Right lobe of liver (tissue), 6 donors: Measurements from ENCODE around the gene ZBTB18. TPM values are rescaled to one million over a fixed set of nuclear protein-coding genes. Genes with fewer than 3 reads are reported as not detected.
A peak's percentile ranks its signal among the peaks of the same experiment; 100 is the strongest.
"Not testable (repeated sequence)": the region's sequence is repeated elsewhere in the genome, so short reads cannot be mapped to it uniquely, and the experiment has no call there.

ENCODE experiments used
- ATAC-seq, 4 donors: fragments of 200-7000 bp; cut with Tn5 transposase; one replicate each; pipeline ENCODE4 v1.9.1; 2020; ENCODE audit warnings: mild to moderate bottlenecking in 4 of 4, moderate library complexity in 4 of 4
- DNase-seq, 3 donors: peaks; one replicate each; pipeline ENCODE4 v3.0.0-alpha.2; 2020
- H3K27ac ChIP-seq, 3 donors: fragments of 200-600 bp; one replicate each; pipeline ENCODE4 v1.8.0; 2022
- H3K27me3 ChIP-seq, 2 donors: fragments of 200-600 bp; one replicate each; pipeline ENCODE4 v1.8.0; 2022
- H3K36me3 ChIP-seq, 4 donors: fragments of 200-600 bp; sonication (generic) in 1 of 4; one replicate each; pipeline versions ENCODE4 v1.5.1 to v1.8.0; 2017 to 2022; ENCODE audit warnings: control low read depth in 1 of 4
- H3K4me1 ChIP-seq, 4 donors: fragments of 200-600 bp; sonication (generic) in 1 of 4; one replicate each; pipeline versions ENCODE4 v1.5.1 to v1.8.0; 2017 to 2022; ENCODE audit warnings: control low read depth in 1 of 4
- H3K4me3 ChIP-seq, 3 donors: fragments of 200-600 bp; one replicate each; pipeline ENCODE4 v1.8.0; 2022
- H3K9me3 ChIP-seq, 4 donors: fragments of 200-600 bp; sonication (generic) in 1 of 4; one replicate each; pipeline versions ENCODE4 v1.5.1 to v1.8.0; 2017 to 2022; ENCODE audit warnings: control low read depth in 1 of 4
- POLR2A ChIP-seq: fragments of 450-650 bp; IDR thresholded peaks from one replicate; pipeline ENCODE4 v1.6.1; 2017; ENCODE audit warnings: antibody characterized with exemption, mild to moderate bottlenecking
- WGBS: methylation state at CpG from one replicate; pipeline ENCODE4 v1.1.6; 2018; ENCODE audit warnings: low coverage, low lambda C conversion rate; ENCODE audit not compliant: insufficient coverage; ENCODE audit errors: missing lambda C conversion rate; 5-methylcytosine and 5-hydroxymethylcytosine counted together
- intact Hi-C, 2 donors: fragments of 100-400 bp; cut with DNase I; formaldehyde crosslinking; loops; one replicate each; pipeline versions ENCODE4 v1.11.2 to v1.14.1; 2022
- total RNA-seq, 6 experiments: library from RNA; depleted of rRNA in 2 of 6; stranded (reverse); fragments of >200 nt in 2 of 6; fragmentation: NEBNext Ultra II Directional in 3 of 6; extraction: Animal tissue kit (Norgen Biotek cat#: 25700) in 3 of 6; gene quantifications; one replicate each; pipeline versions ENCODE4 v1.1.0 to v1.2.4, GENCODE V29; 2016 to 2023
- TF ChIP-seq, protein P1 (sequence below), 4 donors: fragments of 200-600 bp in 3 of 4; fragments of 450-650 bp in 1 of 4; IDR thresholded peaks; one replicate each; pipeline versions ENCODE4 v1.5.1 to v1.8.0; 2016 to 2022; ENCODE audit warnings: antibody characterized with exemption in 4 of 4, mild to moderate bottlenecking in 2 of 4
- donor health status: DM: no; HTN: yes; CAD: no.
- donor health status: DM: no; HTN: no; CAD: no.
- donor health status: DM: no; HTN: no; CAD: no.
- donor health status: DM: no; HTN: yes; CAD: no.
- donor health status: DM: no; HTN: yes; CAD: no.

ZBTB18 gene
- total RNA-seq, 6 experiments from 2014 or later, result 9.0 to 16.1 (median 10.0) TPM

DNA sequence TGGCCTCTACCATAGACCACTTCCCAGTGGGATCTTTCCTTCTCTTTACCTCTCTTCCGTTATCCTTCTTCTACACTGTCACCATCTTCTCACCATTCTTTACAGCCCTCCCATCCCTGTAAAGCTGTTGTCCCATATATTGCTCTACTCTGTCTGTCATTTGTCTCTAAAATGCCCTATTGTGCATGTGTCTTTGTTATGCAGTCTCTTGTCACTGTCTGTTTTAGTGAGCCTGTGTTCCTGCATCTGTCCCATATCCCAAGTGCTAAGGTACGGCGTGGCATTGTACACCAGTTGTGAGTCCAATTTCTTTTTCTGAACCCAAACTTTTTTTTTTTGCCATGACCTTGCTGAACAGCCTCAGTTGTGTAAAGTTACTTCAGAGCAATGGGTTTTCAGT lies 8.8 kb upstream of the ZBTB18 start:
- intact Hi-C loops, result no loop called here
- Histone ChIP-seq H3K9me3 (no peaks in the 10 kb centered on the region), H3K4me3 (no peak overlapping the region), H3K36me3 (no peaks in the 10 kb centered on the region), H3K4me1 (peaks cover 0 to 4% (median 0%) of the 10 kb centered on the region in 4 donors), H3K27ac (no peak overlapping the region), H3K27me3 (no peaks in the 10 kb centered on the region)
- 86% methylated on average over 3 of the region's 3 CpGs for WGBS
- no peak for ATAC-seq
- no peak for DNase-seq
- no peak for TF ChIP-seq POLR2A
- TF ChIP-seq, protein P1, sequence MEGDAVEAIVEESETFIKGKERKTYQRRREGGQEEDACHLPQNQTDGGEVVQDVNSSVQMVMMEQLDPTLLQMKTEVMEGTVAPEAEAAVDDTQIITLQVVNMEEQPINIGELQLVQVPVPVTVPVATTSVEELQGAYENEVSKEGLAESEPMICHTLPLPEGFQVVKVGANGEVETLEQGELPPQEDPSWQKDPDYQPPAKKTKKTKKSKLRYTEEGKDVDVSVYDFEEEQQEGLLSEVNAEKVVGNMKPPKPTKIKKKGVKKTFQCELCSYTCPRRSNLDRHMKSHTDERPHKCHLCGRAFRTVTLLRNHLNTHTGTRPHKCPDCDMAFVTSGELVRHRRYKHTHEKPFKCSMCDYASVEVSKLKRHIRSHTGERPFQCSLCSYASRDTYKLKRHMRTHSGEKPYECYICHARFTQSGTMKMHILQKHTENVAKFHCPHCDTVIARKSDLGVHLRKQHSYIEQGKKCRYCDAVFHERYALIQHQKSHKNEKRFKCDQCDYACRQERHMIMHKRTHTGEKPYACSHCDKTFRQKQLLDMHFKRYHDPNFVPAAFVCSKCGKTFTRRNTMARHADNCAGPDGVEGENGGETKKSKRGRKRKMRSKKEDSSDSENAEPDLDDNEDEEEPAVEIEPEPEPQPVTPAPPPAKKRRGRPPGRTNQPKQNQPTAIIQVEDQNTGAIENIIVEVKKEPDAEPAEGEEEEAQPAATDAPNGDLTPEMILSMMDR (IDR thresholded peaks at IDR 0.05), result no peak

DNA sequence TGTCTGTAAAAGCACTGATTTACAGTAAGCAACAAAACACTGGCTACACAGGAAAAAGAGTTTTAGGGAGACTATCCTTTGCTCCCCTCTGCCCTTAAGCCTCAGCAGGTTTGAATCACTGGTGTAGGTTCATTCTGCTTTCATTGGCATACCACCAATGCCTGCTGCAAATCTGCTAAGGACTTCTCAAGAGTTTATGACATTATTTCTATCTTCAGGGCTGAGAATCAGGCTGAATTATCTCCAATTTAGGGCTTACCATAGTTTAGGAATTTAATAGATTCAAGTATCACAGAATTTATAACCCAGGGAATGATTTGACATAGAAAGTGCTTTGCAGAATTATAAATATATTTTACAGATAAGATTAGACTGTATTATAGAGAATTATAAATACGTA lies 6.7 kb upstream of the ZBTB18 start:
- TF ChIP-seq POLR2A, result no peak
- TF ChIP-seq, protein P1 (IDR thresholded peaks at IDR 0.05), result no peak
- ATAC-seq, result no peak
- H3K4me3 ChIP-seq, result no peak overlapping the region
- no peak overlapping the region for H3K27ac ChIP-seq
- H3K4me1 ChIP-seq, result peaks cover 0 to 4% (median 0%) of the 10 kb centered on the region in 4 donors
- DNase-seq, result no peak
- no peaks in the 10 kb centered on the region for H3K36me3 ChIP-seq
- no peaks in the 10 kb centered on the region for H3K9me3 ChIP-seq
- intact Hi-C loops, result no loop called here
- H3K27me3 ChIP-seq, result no peaks in the 10 kb centered on the region
- WGBS, result 100% methylated on average over 1 of the region's 1 CpG

DNA sequence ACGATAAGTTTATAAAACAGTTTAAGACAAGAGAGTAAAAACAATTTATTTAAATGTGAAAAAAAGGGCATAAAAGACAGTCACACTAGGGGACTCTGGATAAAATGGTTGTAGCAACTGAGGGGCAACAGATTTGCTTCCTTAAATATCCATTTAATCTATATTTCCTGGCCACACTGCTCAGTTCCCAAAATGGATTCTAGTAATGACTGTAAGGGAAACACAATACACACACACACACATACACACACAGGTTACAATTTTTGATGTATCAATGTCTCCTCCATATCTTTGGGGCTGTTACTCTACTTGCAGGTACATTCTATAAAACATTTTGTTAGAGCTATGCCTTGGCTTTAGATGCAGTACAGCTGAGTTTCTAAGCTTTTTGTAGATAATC lies 4.8 kb upstream of the ZBTB18 start:
- H3K9me3 ChIP-seq, DNase-seq, ATAC-seq, intact Hi-C loops, H3K36me3 ChIP-seq, H3K27me3 ChIP-seq: not testable (repeated sequence)
- H3K27ac ChIP-seq, result peak overlapping the region in 2 of 3 donors; percentile 99 to 100
- peaks cover 0 to 15% (median 2%) of the 10 kb centered on the region in 4 donors for H3K4me1 ChIP-seq
- 89% methylated on average over 1 of the region's 1 CpG for WGBS
- H3K4me3 ChIP-seq, result peak overlapping the region in 1 of 3 donors; percentile 66

GRCh38 chr1:244046907-244047611 lies 4.0 kb upstream of the ZBTB18 start:
- peak; percentile 20 to 49 (median 27) for ATAC-seq
- Histone ChIP-seq H3K27me3 (no peaks in the 10 kb centered on the region), H3K9me3 (no peaks in the 10 kb centered on the region), H3K36me3 (no peaks in the 10 kb centered on the region), H3K4me1 (peaks cover 0 to 18% (median 6%) of the 10 kb centered on the region in 4 donors), H3K4me3 (peak overlapping the region; percentile 66 to 78 (median 76)), H3K27ac (peak overlapping the region; percentile 98 to 100 (median 99))
- WGBS, result 3% methylated on average over 13 of the region's 13 CpGs
- TF ChIP-seq POLR2A, result no peak
- TF ChIP-seq, protein P1 (IDR thresholded peaks at IDR 0.05), result no peak
- intact Hi-C loops, result no loop called here
- peak in 1 of 3 donors; percentile 76 for DNase-seq

DNA sequence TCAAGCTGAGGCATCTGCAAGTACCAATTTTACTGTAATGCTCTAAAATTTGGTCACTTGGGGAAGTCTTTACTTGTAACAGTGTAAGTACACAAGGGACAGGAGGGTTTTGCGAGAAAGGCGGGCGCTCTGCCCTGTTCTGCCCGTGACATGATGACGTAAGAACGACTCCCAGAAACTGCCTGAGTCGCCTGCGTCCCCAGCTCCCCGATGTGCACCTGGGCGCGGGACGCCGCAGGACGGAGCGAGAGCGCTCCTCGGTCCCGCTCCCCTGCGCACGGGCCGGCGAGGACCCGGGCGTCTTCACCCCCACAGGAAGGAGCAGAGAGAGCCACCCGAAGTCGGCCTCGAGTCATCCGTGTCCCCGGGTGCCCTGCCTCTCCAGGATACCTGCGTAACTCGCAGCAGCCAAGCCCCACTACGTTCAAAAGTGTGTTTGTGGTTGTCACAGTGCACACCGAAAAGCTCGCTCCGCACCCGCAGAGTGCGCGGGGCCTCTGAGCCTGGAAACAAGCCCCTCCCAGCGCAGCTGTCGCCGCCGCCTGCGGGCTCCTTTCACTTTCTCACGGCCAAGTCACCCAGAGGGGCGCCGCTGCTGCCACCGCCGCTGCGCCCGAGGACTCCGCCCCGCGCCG lies 3.3 kb upstream of the ZBTB18 start:
- Histone ChIP-seq H3K36me3 (no peaks in the 10 kb centered on the region), H3K4me3 (peak overlapping the region; percentile 66 to 78 (median 76)), H3K27ac (peak overlapping the region; percentile 98 to 100 (median 99)), H3K4me1 (peaks cover 0 to 18% (median 9%) of the 10 kb centered on the region in 4 donors), H3K9me3 (no peaks in the 10 kb centered on the region), H3K27me3 (no peaks in the 10 kb centered on the region)
- WGBS, result 0% methylated on average over 2 of the region's 54 CpGs
- peak; percentile 98 for TF ChIP-seq POLR2A
- TF ChIP-seq, protein P1 (IDR thresholded peaks at IDR 0.05), result no peak
- DNase-seq (peak; percentile 73 to 86 (median 81)), ATAC-seq (peak; percentile 37 to 59 (median 50))
- intact Hi-C loops, result no loop called here
